Ureter (tissue), 1 donor: ENCODE results near the gene ANKRD34A. TPM values are rescaled to one million over a fixed set of nuclear protein-coding genes. Genes with fewer than 3 reads are reported as not detected.
A peak's percentile ranks its signal among the peaks of the same experiment; 100 is the strongest.
"Not testable (repeated sequence)": the region's sequence is repeated elsewhere in the genome, so short reads cannot be mapped to it uniquely, and the experiment has no call there.

Experiments used
- DNase-seq: peaks from one replicate; pipeline ENCODE4 v3.0.0-alpha.2; 2020; ENCODE audit warnings: low spot score
- total RNA-seq: library from RNA; stranded (reverse); gene quantifications from one replicate; pipeline ENCODE4 v1.2.4, GENCODE V29; 2023
- donor health status: DM: yes; HTN: yes; CAD: no.

Gene ANKRD34A
- total RNA-seq, 1 donor from 2014 or later = 0.47 TPM

GRCh38 chr1:145946477-145946986, 17.8 kb downstream of the ANKRD34A start:
- no peak for DNase-seq

- DNase-seq = no peak
Measured at GRCh38 chr1:145944532-145944931, 19.8 kb downstream of the ANKRD34A start.

- DNase-seq = no peak
Measured at GRCh38 chr1:145942871-145943270, 21.5 kb downstream of the ANKRD34A start.

- DNase-seq = no peak
Measured at GRCh38 chr1:145942405-145942804, 22.0 kb downstream of the ANKRD34A start.

GRCh38 chr1:145937436-145937835, 26.9 kb downstream of the ANKRD34A start:
- no peak for DNase-seq

- DNase-seq = no peak
Measured at GRCh38 chr1:145936247-145936646, 28.1 kb downstream of the ANKRD34A start.

- no peak for DNase-seq
Measured at GRCh38 chr1:145935708-145936107, 28.7 kb downstream of the ANKRD34A start.

- not testable (repeated sequence) for DNase-seq
Measured at GRCh38 chr1:145932522-145933009, 31.8 kb downstream of the ANKRD34A start.

- DNase-seq = no peak
Measured at GRCh38 chr1:145927916-145928643, 36.3 kb downstream of the ANKRD34A start.

GRCh38 chr1:145927063-145927886, 37.1 kb downstream of the ANKRD34A start, which contains the start of gene RBM8A:
Gene RBM8A, minus strand, starts transcription at chr1:145927484. Its CDS starts 58 bp downstream, at chr1:145927426.
- DNase-seq = peak; percentile 98

- DNase-seq = no peak
Measured at GRCh38 chr1:145926686-145927062, 37.7 kb downstream of the ANKRD34A start.

GRCh38 chr1:145922266-145922665, 42.1 kb downstream of the ANKRD34A start:
- DNase-seq = no peak

GRCh38 chr1:145920297-145920696, 44.1 kb downstream of the ANKRD34A start:
- DNase-seq = not testable (repeated sequence)

- DNase-seq = peak; percentile 67
Measured at GRCh38 chr1:145918992-145919939, 45.1 kb downstream of the ANKRD34A start.

GRCh38 chr1:145918144-145918991, 46.0 kb downstream of the ANKRD34A start, which contains the start of gene PEX11B:
Gene PEX11B, minus strand, starts transcription at chr1:145918717. Its CDS starts 29 bp downstream, at chr1:145918688.
- peak; percentile 93 for DNase-seq

- DNase-seq = no peak
Measured at GRCh38 chr1:145917595-145917994, 46.8 kb downstream of the ANKRD34A start.

GRCh38 chr1:145916745-145917144, 47.6 kb downstream of the ANKRD34A start:
- DNase-seq = no peak

GRCh38 chr1:145912128-145912641, 52.2 kb downstream of the ANKRD34A start:
- DNase-seq = no peak
